ENCODE data around the gene SNAP47. TPM values are rescaled to one million over a fixed set of nuclear protein-coding genes. Genes with fewer than 3 reads are reported as not detected.

The SNAP47 gene
- total and polyA plus RNA-seq, 9 of the 15 experiments (the other 6 are each of a cell fraction or from before 2014, with no cell fraction given), result 2.5 to 41.3 (median 32.6) TPM

DNA sequence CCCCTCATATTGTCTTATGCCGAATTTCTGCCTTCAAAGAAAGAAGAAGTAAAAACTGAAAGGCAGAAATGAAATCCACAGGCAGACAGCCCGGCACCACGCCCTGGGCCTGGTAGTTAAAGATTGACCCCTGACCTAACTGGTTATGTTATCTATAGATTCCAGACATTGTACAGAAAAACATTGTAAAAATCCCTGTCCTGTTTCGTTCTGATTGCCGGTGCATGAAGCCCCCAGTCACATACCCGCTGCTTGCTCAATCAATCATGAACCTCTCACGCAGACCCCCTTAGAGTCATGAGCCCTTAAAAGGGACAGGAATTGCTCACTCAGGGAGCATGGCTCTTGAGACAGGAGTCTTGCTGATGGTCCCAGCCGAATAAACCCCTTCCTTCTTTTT is 49.4 kb upstream of the SNAP47 start (continued):
- 0 out of 2 replicates have a peak, but pooled peaks have one; percentile 52 for TF ChIP-seq HES1 (IDR thresholded peaks at IDR 0.05; ENCODE audit: low read depth)
- TF ChIP-seq ZNF232 (CRISPR knock-in tag; IDR thresholded peaks at IDR 0.05), result no peak
- TF ChIP-seq TARDBP (IDR thresholded peaks at IDR 0.05), result no peak
- TF ChIP-seq NR1H2 (CRISPR knock-in tag; IDR thresholded peaks at IDR 0.05), result no peak
- TF ChIP-seq MEIS2 (IDR thresholded peaks at IDR 0.05; ENCODE audit: partially characterized antibody), result peak; percentile 20
- no peak for TF ChIP-seq PHB (CRISPR knock-in tag; IDR thresholded peaks at IDR 0.05)
- no peak for TF ChIP-seq ZNF41 (CRISPR knock-in tag; conservative IDR thresholded peaks at IDR 0.05)
- TF ChIP-seq ARID2 (IDR thresholded peaks at IDR 0.05), result no peak
- TF ChIP-seq NFATC3 (IDR thresholded peaks at IDR 0.05), result no peak
- TF ChIP-seq, protein P1, sequence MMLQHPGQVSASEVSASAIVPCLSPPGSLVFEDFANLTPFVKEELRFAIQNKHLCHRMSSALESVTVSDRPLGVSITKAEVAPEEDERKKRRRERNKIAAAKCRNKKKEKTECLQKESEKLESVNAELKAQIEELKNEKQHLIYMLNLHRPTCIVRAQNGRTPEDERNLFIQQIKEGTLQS (IDR thresholded peaks at IDR 0.05), result no peak
- TF ChIP-seq, protein P1 (CRISPR knock-in tag; conservative IDR thresholded peaks at IDR 0.05), result no peak
- no peak for TF ChIP-seq NR3C1 (CRISPR knock-in tag; IDR thresholded peaks at IDR 0.05)
- TF ChIP-seq ZNF583 (CRISPR knock-in tag; IDR thresholded peaks at IDR 0.05), result no peak
- 0 out of 2 replicates have a peak, but pooled peaks have one; percentile 32 for TF ChIP-seq PML (IDR thresholded peaks at IDR 0.05; ENCODE audit: low read length)
- 0 out of 2 replicates have a peak, but pooled peaks have one; percentile 24 for TF ChIP-seq DPF2 (IDR thresholded peaks at IDR 0.05)
- TF ChIP-seq GABPB1 (CRISPR knock-in tag; IDR thresholded peaks at IDR 0.05), result no peak
- TF ChIP-seq KDM4B (IDR thresholded peaks at IDR 0.05; ENCODE audit: borderline replicate concordance in 2 of 2, low read depth in 1 of 2), result no peak
- TF ChIP-seq GATA2 (CRISPR knock-in tag; IDR thresholded peaks at IDR 0.05), result 0 out of 2 replicates have a peak, but pooled peaks have one; percentile 11
- peak; percentile 52; the same call in 1 of the 2 replicates for TF ChIP-seq SMARCA4 (IDR thresholded peaks at IDR 0.05)
- peak; percentile 84; the same call in 1 of the 2 replicates for TF ChIP-seq NR2C1 (IDR thresholded peaks at IDR 0.05)
- peak; percentile 83 for TF ChIP-seq NR2C1 (tag; IDR thresholded peaks at IDR 0.05)
- TF ChIP-seq POLR2A (conservative IDR thresholded peaks at IDR 0.05), result no peak
- peak in 1 of 2 experiments; percentile 81; a peak in 2 of 4 replicates for TF ChIP-seq RCOR1 (IDR thresholded peaks at IDR 0.05; ENCODE audit: borderline replicate concordance in 1 of 2, low read depth in 2 of 2, low read length in 2 of 2)
- TF ChIP-seq TEAD4 (IDR thresholded peaks at IDR 0.05; ENCODE audit: low read length), result peak; percentile 74
- TF ChIP-seq TEAD4 (CRISPR knock-in tag; IDR thresholded peaks at IDR 0.05; ENCODE audit: borderline replicate concordance), result no peak
- TF ChIP-seq ZNF184 (CRISPR knock-in tag; IDR thresholded peaks at IDR 0.05), result no peak
- peak; percentile 77 for TF ChIP-seq CBFA2T3 (IDR thresholded peaks at IDR 0.05)
- TF ChIP-seq DNMT1 (IDR thresholded peaks at IDR 0.05), result no peak
- TF ChIP-seq, protein P2, sequence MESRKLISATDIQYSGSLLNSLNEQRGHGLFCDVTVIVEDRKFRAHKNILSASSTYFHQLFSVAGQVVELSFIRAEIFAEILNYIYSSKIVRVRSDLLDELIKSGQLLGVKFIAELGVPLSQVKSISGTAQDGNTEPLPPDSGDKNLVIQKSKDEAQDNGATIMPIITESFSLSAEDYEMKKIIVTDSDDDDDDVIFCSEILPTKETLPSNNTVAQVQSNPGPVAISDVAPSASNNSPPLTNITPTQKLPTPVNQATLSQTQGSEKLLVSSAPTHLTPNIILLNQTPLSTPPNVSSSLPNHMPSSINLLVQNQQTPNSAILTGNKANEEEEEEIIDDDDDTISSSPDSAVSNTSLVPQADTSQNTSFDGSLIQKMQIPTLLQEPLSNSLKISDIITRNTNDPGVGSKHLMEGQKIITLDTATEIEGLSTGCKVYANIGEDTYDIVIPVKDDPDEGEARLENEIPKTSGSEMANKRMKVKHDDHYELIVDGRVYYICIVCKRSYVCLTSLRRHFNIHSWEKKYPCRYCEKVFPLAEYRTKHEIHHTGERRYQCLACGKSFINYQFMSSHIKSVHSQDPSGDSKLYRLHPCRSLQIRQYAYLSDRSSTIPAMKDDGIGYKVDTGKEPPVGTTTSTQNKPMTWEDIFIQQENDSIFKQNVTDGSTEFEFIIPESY (CRISPR knock-in tag; IDR thresholded peaks at IDR 0.05), result no peak
- no peak for TF ChIP-seq CBX1 (IDR thresholded peaks at IDR 0.05; ENCODE audit: low read depth)
- TF ChIP-seq ERF (CRISPR knock-in tag; IDR thresholded peaks at IDR 0.05), result no peak
